DOHH2 (cell line): ENCODE data around the gene GANC.

Source experiments
- H3F3A ChIP-seq: fragments of 200-600 bp; sonication (generic), shearing (Covaris generic); 2 replicates; pipeline ENCODE4 v1.6.0; 2016; ENCODE audit warnings: antibody characterized with exemption, mild to moderate bottlenecking; ENCODE audit not compliant: control insufficient read depth, insufficient read depth
- H3K27ac ChIP-seq: fragments of 200-600 bp; sonication (generic); 2 replicates; pipeline ENCODE4 v1.5.1; 2014; ENCODE audit warnings: low read depth, mild to moderate bottlenecking, low read length, moderate library complexity
- H3K27me3 ChIP-seq: fragments of 200-600 bp; sonication (generic); 2 replicates; pipeline ENCODE4 v1.6.1; 2014; ENCODE audit warnings: mild to moderate bottlenecking, low read length, mixed read lengths; ENCODE audit not compliant: control insufficient read depth
- H3K36me3 ChIP-seq: fragments of 200-600 bp; sonication (generic); 2 replicates; pipeline ENCODE4 v1.6.1; 2014; ENCODE audit warnings: mild to moderate bottlenecking, low read length, moderate library complexity, mixed read lengths; ENCODE audit not compliant: control insufficient read depth
- H3K4me1 ChIP-seq: fragments of 200-600 bp; sonication (generic); 2 replicates; pipeline ENCODE4 v1.6.1; 2014; ENCODE audit warnings: mild to moderate bottlenecking, low read length, mixed read lengths; ENCODE audit not compliant: control insufficient read depth
- H3K4me2 ChIP-seq: fragments of 200-600 bp; sonication (generic); 2 replicates; pipeline ENCODE4 v1.6.0; 2014; ENCODE audit warnings: mild to moderate bottlenecking, low read length, moderate library complexity
- H3K4me3 ChIP-seq: fragments of 200-600 bp; sonication (generic); 2 replicates; pipeline ENCODE4 v1.5.1; 2014; ENCODE audit warnings: mild to moderate bottlenecking, low read length, mixed read lengths
- H3K79me2 ChIP-seq: fragments of 200-600 bp; sonication (generic); 2 replicates; pipeline ENCODE4 v1.6.1; 2014; ENCODE audit warnings: mild to moderate bottlenecking, low read length, mixed read lengths; ENCODE audit not compliant: control insufficient read depth
- H3K9me2 ChIP-seq: fragments of 200-600 bp; sonication (generic); replicated peaks from 2 replicates; pipeline ENCODE4 v1.6.1; 2014; ENCODE audit warnings: mild to moderate bottlenecking, low read length, mixed read lengths; ENCODE audit not compliant: control insufficient read depth
- H3K9me3 ChIP-seq: fragments of 200-600 bp; sonication (generic); 2 replicates; pipeline ENCODE4 v1.6.1; 2014; ENCODE audit warnings: antibody characterized with exemption, low read length, mixed read lengths; ENCODE audit not compliant: control insufficient read depth, insufficient read depth
- H4K20me1 ChIP-seq: fragments of 200-600 bp; sonication (generic); 2 replicates; pipeline ENCODE4 v1.6.0; 2014; ENCODE audit warnings: low read depth, mild to moderate bottlenecking, antibody characterized with exemption, low read length, moderate library complexity; ENCODE audit not compliant: control insufficient read depth, insufficient read depth
- CTCF ChIP-seq: fragments of 200-600 bp; sonication (generic); IDR thresholded peaks from one replicate; pipeline ENCODE4 v1.5.1; 2014; ENCODE audit warnings: antibody characterized with exemption, mild to moderate bottlenecking, low read depth, low read length; ENCODE audit not compliant: poor library complexity, severe bottlenecking
- EZH2phosphoT487 ChIP-seq: fragments of 200-600 bp; sonication (generic); IDR thresholded peaks from 2 replicates; pipeline ENCODE4 v1.6.1; 2017; ENCODE audit warnings: borderline replicate concordance, mild to moderate bottlenecking, antibody characterized with exemption, low read length, moderate library complexity, mixed read lengths

Gene GANC

GRCh38 chr15:42264795-42265194 is 8.2 kb upstream of the GANC start:
- Histone ChIP-seq H4K20me1 (no peaks in the 10 kb centered on the region), H3K4me1 (no peaks in the 10 kb centered on the region), H3K27ac (no peak overlapping the region), H3K9me3 (no peaks in the 10 kb centered on the region), H3K27me3 (no peaks in the 10 kb centered on the region), H3K4me2 (no peak overlapping the region), H3K79me2 (peaks cover 10% of the 10 kb centered on the region), H3K36me3 (peaks cover 70% of the 10 kb centered on the region), H3K4me3 (no peak overlapping the region), H3K9me2 (no peaks in the 10 kb centered on the region), H3F3A (no peaks in the 10 kb centered on the region)
- TF ChIP-seq CTCF: no peak
- no peak for TF ChIP-seq EZH2phosphoT487

- Histone ChIP-seq H3F3A (no peaks in the 10 kb centered on the region), H3K27ac (no peak overlapping the region), H3K9me3 (no peaks in the 10 kb centered on the region), H3K4me3 (no peak overlapping the region), H4K20me1 (no peaks in the 10 kb centered on the region), H3K36me3 (peaks cover 60% of the 10 kb centered on the region), H3K4me1 (peaks cover 11% of the 10 kb centered on the region), H3K27me3 (no peaks in the 10 kb centered on the region), H3K4me2 (no peak overlapping the region), H3K9me2 (no peaks in the 10 kb centered on the region), H3K79me2 (peaks cover 35% of the 10 kb centered on the region)
- TF ChIP-seq EZH2phosphoT487: no peak
- TF ChIP-seq CTCF: no peak
These were observed 5.7 kb upstream of the GANC start for GRCh38 chr15:42267286-42267685.

GRCh38 chr15:42270551-42270950 is 2.5 kb upstream of the GANC start:
- H3K36me3 ChIP-seq: peaks cover 33% of the 10 kb centered on the region
- no peak overlapping the region for H3K4me3 ChIP-seq
- H3K4me2 ChIP-seq: no peak overlapping the region
- H3K9me2 ChIP-seq: no peaks in the 10 kb centered on the region
- H4K20me1 ChIP-seq: no peaks in the 10 kb centered on the region
- no peaks in the 10 kb centered on the region for H3F3A ChIP-seq
- H3K4me1 ChIP-seq: peaks cover 25% of the 10 kb centered on the region
- H3K27me3 ChIP-seq: no peaks in the 10 kb centered on the region
- H3K9me3 ChIP-seq: no peaks in the 10 kb centered on the region
- TF ChIP-seq EZH2phosphoT487 (no peak), CTCF (no peak)
- H3K79me2 ChIP-seq: peaks cover 62% of the 10 kb centered on the region
- H3K27ac ChIP-seq: no peak overlapping the region
